PC-3 (cell line): Measurements from ENCODE around the gene AUTS2.
"Not testable (repeated sequence)": the region's sequence is repeated elsewhere in the genome, so short reads cannot be mapped to it uniquely, and the experiment has no call there.

ENCODE experiments used
- CTCF ChIP-seq: fragments of 300-600 bp; sonication (generic); conservative IDR thresholded peaks from 2 replicates; pipeline ENCODE4 v1.5.1; 2017; ENCODE audit warnings: antibody characterized with exemption, low read depth, mild to moderate bottlenecking, low read length
- EZH2 ChIP-seq: fragments of 300-600 bp; sonication (generic); IDR thresholded peaks from one replicate; pipeline ENCODE4 v1.6.1; 2017; ENCODE audit warnings: antibody characterized with exemption, mild to moderate bottlenecking, low read length; ENCODE audit not compliant: unreplicated experiment
- EZH2phosphoT487 ChIP-seq: fragments of 300-600 bp; sonication (generic); IDR thresholded peaks from 2 replicates; pipeline ENCODE4 v1.6.1; 2018; ENCODE audit warnings: mild to moderate bottlenecking, antibody characterized with exemption, low read length, borderline replicate concordance

- TF ChIP-seq CTCF, EZH2, EZH2phosphoT487: not testable (repeated sequence)
These were observed 1050.2 kb downstream of the AUTS2 start for GRCh38 chr7:70648499-70648861.
